ENCODE data around the gene C12orf50.

C12orf50 gene

DNA sequence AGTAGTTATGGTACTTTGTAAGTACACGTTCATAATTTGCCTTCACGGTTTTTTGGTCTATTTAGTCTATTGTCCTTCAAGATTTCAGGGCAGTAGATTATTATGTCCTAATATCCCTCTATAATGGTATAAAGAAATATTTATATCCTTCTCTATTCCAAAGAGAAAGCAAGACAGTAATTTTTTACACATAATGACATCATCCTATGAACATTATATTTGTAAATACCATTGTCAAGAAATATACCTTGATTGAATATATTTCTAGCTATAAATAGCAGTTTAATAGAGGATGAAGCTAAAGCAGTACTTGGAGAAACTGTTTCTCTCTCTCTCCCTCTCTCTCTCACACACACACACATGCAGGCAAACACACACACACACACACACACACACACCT is 77.0 kb downstream of the C12orf50 start:
- no peak for DNase-seq (ENCODE audit: low read depth)

GRCh38 chr12:87943762-87944161 is 85.4 kb downstream of the C12orf50 start:
- H3K4me3 ChIP-seq (ENCODE audit: control insufficient read depth, low read depth, low read length), result no peak overlapping the region
- no peak for DNase-seq (ENCODE audit: low read depth)
- TF ChIP-seq CTCF (conservative IDR thresholded peaks at IDR 0.05; ENCODE audit: control insufficient read depth, insufficient read depth, low read depth, low read length), result no peak

More for the DNA sequence above, 77.0 kb downstream of the C12orf50 start:
- TF ChIP-seq CTCF (conservative IDR thresholded peaks at IDR 0.05; ENCODE audit: control insufficient read depth, insufficient read depth, low read depth, low read length), result no peak
- no peak overlapping the region for H3K4me3 ChIP-seq (ENCODE audit: control insufficient read depth, low read depth, low read length)

- DNase-seq (ENCODE audit: low read depth), result no peak
- no peak for TF ChIP-seq CTCF (conservative IDR thresholded peaks at IDR 0.05; ENCODE audit: control insufficient read depth, insufficient read depth, low read depth, low read length)
- H3K4me3 ChIP-seq (ENCODE audit: control insufficient read depth, low read depth, low read length), result no peak overlapping the region
These were observed 86.2 kb downstream of the C12orf50 start for GRCh38 chr12:87943023-87943422.

DNA sequence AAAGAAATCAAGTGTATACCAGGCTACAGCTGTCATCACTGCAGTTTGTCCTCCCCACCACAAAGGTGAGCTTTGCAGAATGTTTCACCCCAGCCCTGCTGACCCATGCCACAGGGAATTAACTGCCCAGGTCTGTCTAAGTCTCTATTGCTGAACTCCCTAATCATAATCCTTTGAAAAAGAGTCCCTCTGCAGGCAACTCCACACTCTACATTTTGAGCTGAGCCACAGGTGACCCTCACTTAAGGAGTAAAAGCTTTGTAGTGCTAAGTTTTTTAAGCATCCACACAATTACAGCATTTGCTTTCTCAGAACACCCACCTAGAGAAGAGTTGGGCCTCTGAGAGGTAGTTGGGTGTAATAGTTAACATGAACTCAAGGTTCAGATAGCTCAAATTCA is 90.0 kb downstream of the C12orf50 start:
- TF ChIP-seq CTCF (conservative IDR thresholded peaks at IDR 0.05; ENCODE audit: control insufficient read depth, insufficient read depth, low read depth, low read length), result no peak
- no peak for DNase-seq (ENCODE audit: low read depth)
- H3K4me3 ChIP-seq (ENCODE audit: control insufficient read depth, low read depth, low read length), result no peak overlapping the region

DNA sequence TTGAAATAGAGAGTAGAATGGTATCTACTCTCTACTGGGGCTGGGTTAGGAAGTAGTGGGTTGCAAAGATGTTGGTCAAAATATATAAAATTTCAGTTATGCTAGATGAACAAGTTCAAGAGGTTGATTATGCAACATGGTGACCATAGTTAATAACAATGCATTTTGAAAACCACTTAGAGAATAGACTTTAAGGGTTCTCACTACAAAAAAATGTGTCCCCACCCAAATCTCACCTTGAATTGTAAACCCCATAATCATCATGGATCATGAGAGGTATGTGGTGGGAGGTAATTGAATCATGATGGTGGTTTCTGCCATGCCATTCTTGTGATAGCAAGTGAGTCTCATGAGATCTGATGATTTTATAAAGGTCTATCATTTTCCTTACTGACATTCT is 94.0 kb downstream of the C12orf50 start:
- DNase-seq (ENCODE audit: low read depth), result no peak
- TF ChIP-seq CTCF (conservative IDR thresholded peaks at IDR 0.05; ENCODE audit: control insufficient read depth, insufficient read depth, low read depth, low read length), result no peak
- H3K4me3 ChIP-seq (ENCODE audit: control insufficient read depth, low read depth, low read length), result no peak overlapping the region

GRCh38 chr12:87933991-87934390 is 95.2 kb downstream of the C12orf50 start:
- H3K4me3 ChIP-seq (ENCODE audit: control insufficient read depth, low read depth, low read length), result no peak overlapping the region
- no peak for TF ChIP-seq CTCF (conservative IDR thresholded peaks at IDR 0.05; ENCODE audit: control insufficient read depth, insufficient read depth, low read depth, low read length)
- DNase-seq (ENCODE audit: low read depth), result no peak

DNA sequence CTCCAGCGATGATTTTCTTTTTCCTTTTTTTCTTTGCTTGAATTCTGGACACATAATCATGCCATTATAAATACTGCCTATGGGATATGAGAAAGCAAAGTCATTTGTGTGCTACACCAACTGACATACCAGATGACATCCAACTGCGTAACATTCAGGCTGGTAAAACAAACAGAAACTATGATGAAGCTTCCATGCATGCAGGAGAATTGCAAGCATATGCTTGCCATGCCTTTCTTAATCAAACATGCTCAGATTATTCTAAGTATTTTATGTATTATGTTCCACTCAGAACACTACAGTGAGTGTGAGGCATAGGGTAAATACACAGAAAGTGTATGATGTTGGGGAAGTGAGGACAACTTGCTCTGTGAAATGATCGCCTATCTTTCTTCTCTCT is 97.4 kb downstream of the C12orf50 start:
- peak; percentile 4 for DNase-seq (ENCODE audit: low read depth)
- no peak for TF ChIP-seq CTCF (conservative IDR thresholded peaks at IDR 0.05; ENCODE audit: control insufficient read depth, insufficient read depth, low read depth, low read length)
- no peak overlapping the region for H3K4me3 ChIP-seq (ENCODE audit: control insufficient read depth, low read depth, low read length)
